Fibroblast of skin of back (primary cell): ENCODE data around the gene MTHFR.
"Not testable (repeated sequence)": the region's sequence is repeated elsewhere in the genome, so short reads cannot be mapped to it uniquely, and the experiment has no call there.

Experiments used
- DNase-seq: peaks from one replicate; pipeline ENCODE4 v3.0.0-alpha.2; 2013

Gene MTHFR

GRCh38 chr1:11833497-11833896, 27.7 kb upstream of the MTHFR start:
- no peak for DNase-seq

GRCh38 chr1:11831945-11832725, 26.4 kb upstream of the MTHFR start:
- DNase-seq: no peak

- DNase-seq: no peak
Observed at GRCh38 chr1:11828511-11828910, 22.7 kb upstream of the MTHFR start.

- no peak for DNase-seq
Observed at GRCh38 chr1:11826946-11827345, 21.2 kb upstream of the MTHFR start.

- DNase-seq: no peak
Observed at GRCh38 chr1:11825131-11825530, 19.4 kb upstream of the MTHFR start.

GRCh38 chr1:11823366-11824137, 17.8 kb upstream of the MTHFR start:
- no peak for DNase-seq

GRCh38 chr1:11822091-11822490, 16.3 kb upstream of the MTHFR start:
- DNase-seq: no peak

GRCh38 chr1:11817192-11817591, 11.4 kb upstream of the MTHFR start:
- no peak for DNase-seq

- DNase-seq: no peak
Observed at GRCh38 chr1:11813021-11813420, 7.3 kb upstream of the MTHFR start.

GRCh38 chr1:11807133-11807532, 1.4 kb upstream of the MTHFR start:
- DNase-seq: no peak

- peak; percentile 36 for DNase-seq
Observed at GRCh38 chr1:11806307-11806936, 658 bp upstream of the MTHFR start.

GRCh38 chr1:11804666-11805421, 920 bp downstream of the MTHFR start:
- DNase-seq: no peak

GRCh38 chr1:11803924-11804665, 1.7 kb downstream of the MTHFR start:
- not testable (repeated sequence) for DNase-seq

GRCh38 chr1:11802973-11803885, 2.5 kb downstream of the MTHFR start:
- peak; percentile 93 for DNase-seq

- no peak for DNase-seq
Observed at GRCh38 chr1:11802616-11802972, 3.2 kb downstream of the MTHFR start.

GRCh38 chr1:11800756-11801433, 4.9 kb downstream of the MTHFR start:
- no peak for DNase-seq

- no peak for DNase-seq
Observed at GRCh38 chr1:11800391-11800755, 5.4 kb downstream of the MTHFR start.

- no peak for DNase-seq
Observed at GRCh38 chr1:11799896-11800295, 5.9 kb downstream of the MTHFR start.

GRCh38 chr1:11799099-11799498, 6.7 kb downstream of the MTHFR start:
- DNase-seq: no peak

- no peak for DNase-seq
Observed at GRCh38 chr1:11797525-11798216, 8.1 kb downstream of the MTHFR start.
